GM23338 (cell line): Measurements from ENCODE around the gene C1orf198.

Experiments used
- JUNB ChIP-seq: IDR thresholded peaks from one replicate; pipeline ENCODE4 v1.6.1; 2016; ENCODE audit warnings: antibody characterized with exemption; ENCODE audit not compliant: unreplicated experiment
- REST ChIP-seq: IDR thresholded peaks from one replicate; pipeline ENCODE4 v1.6.1; 2018; ENCODE audit warnings: antibody characterized with exemption; ENCODE audit not compliant: unreplicated experiment
- TF ChIP-seq, protein P1 (sequence below), 2 experiments: fragments of 200-600 bp in 1 of 2; sonication (generic) in 1 of 2; conservative IDR thresholded peaks; 2 replicates each; pipeline versions ENCODE4 v1.5.1 to v1.6.1; 2016 to 2017; ENCODE audit warnings: antibody characterized with exemption in 2 of 2, low read depth in 2 of 2, mild to moderate bottlenecking in 2 of 2, moderate library complexity in 1 of 2

GRCh38 chr1:230812568-230812967, 55.8 kb downstream of the C1orf198 start:
- TF ChIP-seq, protein P1, sequence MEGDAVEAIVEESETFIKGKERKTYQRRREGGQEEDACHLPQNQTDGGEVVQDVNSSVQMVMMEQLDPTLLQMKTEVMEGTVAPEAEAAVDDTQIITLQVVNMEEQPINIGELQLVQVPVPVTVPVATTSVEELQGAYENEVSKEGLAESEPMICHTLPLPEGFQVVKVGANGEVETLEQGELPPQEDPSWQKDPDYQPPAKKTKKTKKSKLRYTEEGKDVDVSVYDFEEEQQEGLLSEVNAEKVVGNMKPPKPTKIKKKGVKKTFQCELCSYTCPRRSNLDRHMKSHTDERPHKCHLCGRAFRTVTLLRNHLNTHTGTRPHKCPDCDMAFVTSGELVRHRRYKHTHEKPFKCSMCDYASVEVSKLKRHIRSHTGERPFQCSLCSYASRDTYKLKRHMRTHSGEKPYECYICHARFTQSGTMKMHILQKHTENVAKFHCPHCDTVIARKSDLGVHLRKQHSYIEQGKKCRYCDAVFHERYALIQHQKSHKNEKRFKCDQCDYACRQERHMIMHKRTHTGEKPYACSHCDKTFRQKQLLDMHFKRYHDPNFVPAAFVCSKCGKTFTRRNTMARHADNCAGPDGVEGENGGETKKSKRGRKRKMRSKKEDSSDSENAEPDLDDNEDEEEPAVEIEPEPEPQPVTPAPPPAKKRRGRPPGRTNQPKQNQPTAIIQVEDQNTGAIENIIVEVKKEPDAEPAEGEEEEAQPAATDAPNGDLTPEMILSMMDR (conservative IDR thresholded peaks at IDR 0.05; ENCODE audit: low read depth in 2 of 2), result no peak
- TF ChIP-seq REST, result no peak
- no peak for TF ChIP-seq JUNB
